Measurements from ENCODE around the gene FRMD4A. TPM values are rescaled to one million over a fixed set of nuclear protein-coding genes. Genes with fewer than 3 reads are reported as not detected.

FRMD4A gene
- total RNA-seq, 1 donor from 2014 or later: 28.2 TPM

DNA sequence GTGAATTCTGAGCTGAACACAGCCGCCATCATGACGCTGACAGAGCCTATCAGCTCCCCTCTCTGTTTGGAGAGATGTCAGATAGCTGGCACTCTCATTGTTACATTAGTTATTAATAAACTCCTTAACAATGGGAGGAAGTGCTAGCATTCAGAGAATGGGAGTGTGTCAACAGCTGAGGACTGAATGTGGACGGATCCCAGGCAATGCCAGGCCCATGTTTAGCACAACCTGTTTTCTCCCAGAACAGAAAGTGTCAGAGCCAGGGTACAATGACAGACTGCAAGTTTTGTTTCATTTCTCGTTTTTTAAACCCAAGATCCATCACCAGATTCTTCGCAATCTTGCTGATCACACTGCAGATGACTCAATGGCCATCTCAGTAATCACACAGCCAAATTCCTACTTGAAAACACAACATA lies 644.4 kb downstream of the FRMD4A start:
- no peak for DNase-seq (ENCODE audit: low read depth)
- Histone ChIP-seq H3K36me3 (ENCODE audit: control insufficient read depth, insufficient read depth, low read length) (peaks cover 1% of the 10 kb centered on the region), H3K4me3 (ENCODE audit: low read depth, low read length) (no peak overlapping the region), H3K27me3 (ENCODE audit: control insufficient read depth, insufficient read depth, low read length) (no peaks in the 10 kb centered on the region)
- TF ChIP-seq, protein P1, sequence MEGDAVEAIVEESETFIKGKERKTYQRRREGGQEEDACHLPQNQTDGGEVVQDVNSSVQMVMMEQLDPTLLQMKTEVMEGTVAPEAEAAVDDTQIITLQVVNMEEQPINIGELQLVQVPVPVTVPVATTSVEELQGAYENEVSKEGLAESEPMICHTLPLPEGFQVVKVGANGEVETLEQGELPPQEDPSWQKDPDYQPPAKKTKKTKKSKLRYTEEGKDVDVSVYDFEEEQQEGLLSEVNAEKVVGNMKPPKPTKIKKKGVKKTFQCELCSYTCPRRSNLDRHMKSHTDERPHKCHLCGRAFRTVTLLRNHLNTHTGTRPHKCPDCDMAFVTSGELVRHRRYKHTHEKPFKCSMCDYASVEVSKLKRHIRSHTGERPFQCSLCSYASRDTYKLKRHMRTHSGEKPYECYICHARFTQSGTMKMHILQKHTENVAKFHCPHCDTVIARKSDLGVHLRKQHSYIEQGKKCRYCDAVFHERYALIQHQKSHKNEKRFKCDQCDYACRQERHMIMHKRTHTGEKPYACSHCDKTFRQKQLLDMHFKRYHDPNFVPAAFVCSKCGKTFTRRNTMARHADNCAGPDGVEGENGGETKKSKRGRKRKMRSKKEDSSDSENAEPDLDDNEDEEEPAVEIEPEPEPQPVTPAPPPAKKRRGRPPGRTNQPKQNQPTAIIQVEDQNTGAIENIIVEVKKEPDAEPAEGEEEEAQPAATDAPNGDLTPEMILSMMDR (IDR thresholded peaks at IDR 0.05; ENCODE audit: insufficient read depth, low read length, poor library complexity, severe bottlenecking): no peak

DNA sequence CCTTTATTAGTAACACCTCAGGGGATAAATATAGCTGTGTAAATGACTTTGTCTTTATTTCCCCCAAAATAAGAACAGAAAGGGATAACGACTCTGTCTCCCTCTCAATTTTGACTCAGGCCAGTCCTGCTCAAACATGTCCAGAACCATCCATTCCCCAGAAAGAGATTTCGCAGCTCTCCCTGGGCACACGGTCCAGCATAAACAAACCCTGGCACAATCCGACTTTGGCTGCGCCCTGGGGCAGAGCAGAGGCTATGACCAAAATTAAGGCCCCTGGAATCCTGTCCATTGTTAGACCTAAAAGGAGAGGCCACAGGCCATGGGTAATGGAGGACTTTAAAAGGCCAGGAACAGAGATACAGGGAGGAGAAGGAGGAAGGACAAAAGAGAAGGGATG lies 644.8 kb downstream of the FRMD4A start:
- Histone ChIP-seq H3K36me3 (ENCODE audit: control insufficient read depth, insufficient read depth, low read length) (peaks cover 1% of the 10 kb centered on the region), H3K4me3 (ENCODE audit: low read depth, low read length) (no peak overlapping the region), H3K27me3 (ENCODE audit: control insufficient read depth, insufficient read depth, low read length) (no peaks in the 10 kb centered on the region)
- TF ChIP-seq, protein P1 (IDR thresholded peaks at IDR 0.05; ENCODE audit: insufficient read depth, low read length, poor library complexity, severe bottlenecking): no peak
- DNase-seq (ENCODE audit: low read depth): no peak

DNA sequence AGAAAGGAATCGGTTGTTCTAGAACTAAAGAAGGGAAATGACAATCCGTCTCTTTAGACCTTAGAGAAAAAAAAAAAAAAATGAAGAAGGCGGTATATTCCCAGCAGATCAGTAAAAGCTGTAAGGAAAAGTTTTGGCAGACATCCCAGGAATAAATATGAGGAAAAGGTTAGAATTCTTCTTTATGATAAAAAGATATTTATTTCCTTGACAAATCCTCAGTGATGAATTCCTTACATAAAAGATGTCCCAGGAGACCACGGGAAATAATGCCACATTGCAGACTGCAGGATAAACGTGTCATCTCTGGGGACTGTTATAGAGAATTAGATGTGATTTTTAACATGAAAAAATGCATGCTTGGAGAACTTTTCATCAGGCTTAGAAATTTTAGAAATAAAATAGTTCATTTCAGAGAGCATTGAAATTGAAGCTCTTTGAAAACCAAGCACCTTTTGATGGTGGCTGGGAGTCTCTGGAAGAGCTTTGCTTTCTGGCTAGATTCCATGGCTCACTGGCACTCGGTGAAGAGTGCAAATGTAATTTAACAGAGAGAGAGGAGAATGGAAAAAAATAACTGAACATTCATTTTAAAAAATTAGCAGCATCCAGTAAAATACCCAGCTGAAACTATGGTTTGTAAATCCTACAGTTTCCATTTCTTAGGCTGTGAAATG lies 645.8 kb downstream of the FRMD4A start:
- Histone ChIP-seq H3K36me3 (ENCODE audit: control insufficient read depth, insufficient read depth, low read length) (peaks cover 1% of the 10 kb centered on the region), H3K27me3 (ENCODE audit: control insufficient read depth, insufficient read depth, low read length) (no peaks in the 10 kb centered on the region), H3K4me3 (ENCODE audit: low read depth, low read length) (no peak overlapping the region)
- DNase-seq (ENCODE audit: low read depth): no peak
- TF ChIP-seq, protein P1 (IDR thresholded peaks at IDR 0.05; ENCODE audit: insufficient read depth, low read length, poor library complexity, severe bottlenecking): no peak

DNA sequence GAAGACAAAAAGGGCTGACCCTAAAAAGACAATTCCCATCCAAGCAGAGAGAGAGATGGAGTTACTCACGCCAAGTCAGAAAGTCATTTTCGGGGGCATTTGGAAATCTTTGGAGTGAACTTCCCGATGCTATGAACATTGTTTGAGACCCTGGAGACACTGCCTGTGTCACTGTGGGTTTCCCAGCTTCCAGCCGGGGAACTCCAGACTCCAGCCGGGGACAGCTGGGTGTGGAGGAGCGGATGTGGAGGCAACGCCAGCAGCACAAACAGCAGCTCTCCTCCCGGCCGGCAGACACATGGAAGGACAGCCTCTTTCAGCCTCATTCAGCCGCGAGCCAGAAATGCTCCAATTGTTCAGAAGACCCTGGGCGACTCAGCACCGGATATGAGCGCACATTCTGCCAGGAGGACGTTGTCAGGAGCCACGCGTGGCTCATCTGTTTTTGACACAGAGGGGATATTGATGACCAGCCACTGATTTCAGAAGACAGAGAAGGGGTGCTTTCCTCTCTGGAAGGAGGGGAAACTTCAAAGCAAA lies 646.4 kb downstream of the FRMD4A start:
- TF ChIP-seq, protein P1 (IDR thresholded peaks at IDR 0.05; ENCODE audit: insufficient read depth, low read length, poor library complexity, severe bottlenecking): no peak
- Histone ChIP-seq H3K36me3 (ENCODE audit: control insufficient read depth, insufficient read depth, low read length) (peaks cover 1% of the 10 kb centered on the region), H3K27me3 (ENCODE audit: control insufficient read depth, insufficient read depth, low read length) (no peaks in the 10 kb centered on the region), H3K4me3 (ENCODE audit: low read depth, low read length) (no peak overlapping the region)
- no peak for DNase-seq (ENCODE audit: low read depth)

DNA sequence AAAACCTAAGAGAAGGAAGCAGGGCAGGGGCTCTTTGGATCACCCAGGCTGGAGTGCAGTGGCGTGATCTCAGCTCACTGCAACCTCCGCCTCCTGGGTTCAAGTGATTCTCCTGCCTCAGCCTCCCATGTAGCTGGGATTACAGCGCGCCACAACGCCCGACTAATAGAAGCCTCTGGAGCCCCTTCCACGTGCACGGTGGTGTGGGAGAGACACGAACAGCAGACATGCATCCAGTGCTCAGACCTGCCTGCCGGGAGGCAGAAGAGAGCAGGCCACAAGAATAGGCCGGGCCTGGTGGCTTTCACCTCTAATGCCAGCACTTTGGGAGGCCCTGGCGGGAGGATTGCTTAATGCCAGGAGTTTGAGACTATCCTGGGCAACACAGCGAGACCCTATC lies 647.7 kb downstream of the FRMD4A start:
- DNase-seq (ENCODE audit: low read depth): no peak
- Histone ChIP-seq H3K27me3 (ENCODE audit: control insufficient read depth, insufficient read depth, low read length) (no peaks in the 10 kb centered on the region), H3K4me3 (ENCODE audit: low read depth, low read length) (no peak overlapping the region), H3K36me3 (ENCODE audit: control insufficient read depth, insufficient read depth, low read length) (peaks cover 1% of the 10 kb centered on the region)
- TF ChIP-seq, protein P1 (IDR thresholded peaks at IDR 0.05; ENCODE audit: insufficient read depth, low read length, poor library complexity, severe bottlenecking): no peak

DNA sequence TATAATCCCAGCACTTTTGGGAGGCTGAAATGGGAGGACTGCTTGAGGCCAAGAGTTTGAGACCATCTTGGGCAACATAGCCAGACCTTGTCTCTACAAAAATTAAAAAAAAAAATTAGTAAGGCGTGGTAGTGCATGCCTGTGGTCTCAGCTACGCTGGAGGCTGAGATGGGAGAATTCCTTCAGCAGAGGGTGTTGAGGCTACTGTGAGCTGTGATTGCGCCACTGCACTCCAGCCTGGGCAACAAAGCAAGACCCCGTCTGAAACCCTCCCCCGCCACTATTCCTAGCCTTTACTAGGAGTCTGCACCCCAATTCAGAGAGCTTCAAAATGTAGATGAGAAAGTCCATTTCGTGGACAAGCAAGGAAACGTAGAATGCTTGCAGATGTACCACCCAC lies 648.8 kb downstream of the FRMD4A start:
- DNase-seq (ENCODE audit: low read depth): no peak
- Histone ChIP-seq H3K36me3 (ENCODE audit: control insufficient read depth, insufficient read depth, low read length) (peaks cover 1% of the 10 kb centered on the region), H3K27me3 (ENCODE audit: control insufficient read depth, insufficient read depth, low read length) (no peaks in the 10 kb centered on the region), H3K4me3 (ENCODE audit: low read depth, low read length) (no peak overlapping the region)
- TF ChIP-seq, protein P1 (IDR thresholded peaks at IDR 0.05; ENCODE audit: insufficient read depth, low read length, poor library complexity, severe bottlenecking): no peak
